ENCODE results near the gene MICAL1. TPM values are rescaled to one million over a fixed set of nuclear protein-coding genes. Genes with fewer than 3 reads are reported as not detected.

MICAL1 gene
- total and polyA plus RNA-seq, 10 donors: 51.5 to 169 (median 83.2) TPM

- DNase-seq: no peak
- intact Hi-C loops (cut with DNase I; ENCODE audit: low total_unique reads): no loop called here
- WGBS, 5 donors: 76 to 92% (median 84%) methylated on average over 3 of the region's 3 CpGs
These were observed 4.8 kb downstream of the MICAL1 start for GRCh38 chr6:109450801-109451200.

GRCh38 chr6:109449795-109450673 is 5.5 kb downstream of the MICAL1 start:
- WGBS, 5 donors: 68 to 75% (median 70%) methylated on average over 14 to 16 of the region's 16 CpGs
- Histone ChIP-seq H3K4me1 (peaks cover 23 to 76% (median 51%) of the 10 kb centered on the region in 6 donors), H3K9me3 (no peaks in the 10 kb centered on the region), H3K27ac (peak overlapping the region in 7 of 8 donors; percentile 14 to 84 (median 48)), H3K27me3 (replicated peaks in 1 of 7) (peaks cover 0 to 3% (median 0%) of the 10 kb centered on the region in 7 donors), H3K36me3 (peaks cover 0 to 90% (median 26%) of the 10 kb centered on the region in 6 donors), H3K4me3 (peak overlapping the region in 1 of 8 donors; percentile 30)
- intact Hi-C loops (cut with DNase I; ENCODE audit: low total_unique reads): loop anchor here (10.0 kb wide), 1 partner anchor 65 kb away; the partner anchor contains the start of gene CD164
- TF ChIP-seq CTCF (IDR thresholded peaks at IDR 0.05 in 8 of 11, conservative IDR thresholded peaks at IDR 0.05 in 3 of 11) (peak in 1 of 11 experiments; percentile 21), POLR2A (IDR thresholded peaks at IDR 0.05) (no peak), POLR2AphosphoS5 (IDR thresholded peaks at IDR 0.05) (peak; percentile 71 to 78 (median 78))
- DNase-seq: peak; percentile 91

More at GRCh38 chr6:109450801-109451200, 4.8 kb downstream of the MICAL1 start:
- H3K27ac ChIP-seq: peak overlapping the region in 3 of 8 donors; percentile 48 to 84 (median 60)
- no peak for TF ChIP-seq CTCF (IDR thresholded peaks at IDR 0.05 in 8 of 11, conservative IDR thresholded peaks at IDR 0.05 in 3 of 11)
- no peak for TF ChIP-seq POLR2A (IDR thresholded peaks at IDR 0.05)
- no peak for TF ChIP-seq POLR2AphosphoS5 (IDR thresholded peaks at IDR 0.05)
- peaks cover 0 to 3% (median 0%) of the 10 kb centered on the region in 7 donors for H3K27me3 ChIP-seq (replicated peaks in 1 of 7)
- peaks cover 0 to 82% (median 19%) of the 10 kb centered on the region in 6 donors for H3K36me3 ChIP-seq
- no peak overlapping the region for H3K4me3 ChIP-seq
- H3K9me3 ChIP-seq: no peaks in the 10 kb centered on the region
- H3K4me1 ChIP-seq: peaks cover 23 to 81% (median 51%) of the 10 kb centered on the region in 6 donors

- peak overlapping the region in 1 of 8 donors; percentile 30 for H3K4me3 ChIP-seq
- no peaks in the 10 kb centered on the region for H3K9me3 ChIP-seq
- H3K36me3 ChIP-seq: peaks cover 0 to 98% (median 32%) of the 10 kb centered on the region in 6 donors
- intact Hi-C loops (cut with DNase I; ENCODE audit: low total_unique reads): loop anchor here (10.0 kb wide), 1 partner anchor 64 kb away; the partner anchor contains the start of gene CD164
- peaks cover 19 to 70% (median 46%) of the 10 kb centered on the region in 6 donors for H3K4me1 ChIP-seq
- H3K27ac ChIP-seq: peak overlapping the region in 7 of 8 donors; percentile 14 to 84 (median 48)
- H3K27me3 ChIP-seq (replicated peaks in 1 of 7): peaks cover 0 to 3% (median 0%) of the 10 kb centered on the region in 7 donors
- 79 to 89% (median 82%) methylated on average over 19 of the region's 19 CpGs for WGBS, 5 donors
- no peak for TF ChIP-seq POLR2A (IDR thresholded peaks at IDR 0.05)
- TF ChIP-seq POLR2AphosphoS5 (IDR thresholded peaks at IDR 0.05): peak in 2 of 3 donors; percentile 23 to 55
- peak; percentile 80 for DNase-seq
These were observed 6.3 kb downstream of the MICAL1 start for GRCh38 chr6:109449064-109449794.

GRCh38 chr6:109448615-109449014 is 7.0 kb downstream of the MICAL1 start:
- no peak for DNase-seq
- H3K9me3 ChIP-seq: no peaks in the 10 kb centered on the region
- WGBS, 5 donors: 60 to 90% (median 90%) methylated on average over 1 to 7 of the region's 7 CpGs; no CpG with 5 or more reads in 1 of the 5 donors
- H3K27me3 ChIP-seq (replicated peaks in 1 of 7): peaks cover 0 to 3% (median 0%) of the 10 kb centered on the region in 7 donors
- H3K4me3 ChIP-seq: no peak overlapping the region
- peaks cover 0 to 100% (median 38%) of the 10 kb centered on the region in 6 donors for H3K36me3 ChIP-seq
- H3K27ac ChIP-seq: peak overlapping the region in 3 of 8 donors; percentile 59 to 84 (median 60)
- TF ChIP-seq POLR2A (IDR thresholded peaks at IDR 0.05) (no peak), CTCF (IDR thresholded peaks at IDR 0.05 in 8 of 11, conservative IDR thresholded peaks at IDR 0.05 in 3 of 11) (no peak), POLR2AphosphoS5 (IDR thresholded peaks at IDR 0.05) (peak in 1 of 3 donors; percentile 40)
- intact Hi-C loops (cut with DNase I; ENCODE audit: low total_unique reads): loop anchor here (10.0 kb wide), 1 partner anchor 64 kb away; the partner anchor contains the start of gene CD164
- H3K4me1 ChIP-seq: peaks cover 14 to 69% (median 40%) of the 10 kb centered on the region in 6 donors

Measured in spleen (tissue), 11 donors.